WI38 (cell line): Measurements from ENCODE around the gene LRG1.

ENCODE experiments used
- H3K4me3 ChIP-seq: 2 replicates; pipeline ENCODE4 v1.5.1; 2011; ENCODE audit warnings: low read depth, mild to moderate bottlenecking, control low read depth, low read length
- TF ChIP-seq, protein P1 (sequence below): IDR thresholded peaks from 2 replicates; pipeline ENCODE4 v1.5.1; 2012; ENCODE audit warnings: low read depth, mild to moderate bottlenecking, control low read depth, low read length

Gene LRG1

DNA sequence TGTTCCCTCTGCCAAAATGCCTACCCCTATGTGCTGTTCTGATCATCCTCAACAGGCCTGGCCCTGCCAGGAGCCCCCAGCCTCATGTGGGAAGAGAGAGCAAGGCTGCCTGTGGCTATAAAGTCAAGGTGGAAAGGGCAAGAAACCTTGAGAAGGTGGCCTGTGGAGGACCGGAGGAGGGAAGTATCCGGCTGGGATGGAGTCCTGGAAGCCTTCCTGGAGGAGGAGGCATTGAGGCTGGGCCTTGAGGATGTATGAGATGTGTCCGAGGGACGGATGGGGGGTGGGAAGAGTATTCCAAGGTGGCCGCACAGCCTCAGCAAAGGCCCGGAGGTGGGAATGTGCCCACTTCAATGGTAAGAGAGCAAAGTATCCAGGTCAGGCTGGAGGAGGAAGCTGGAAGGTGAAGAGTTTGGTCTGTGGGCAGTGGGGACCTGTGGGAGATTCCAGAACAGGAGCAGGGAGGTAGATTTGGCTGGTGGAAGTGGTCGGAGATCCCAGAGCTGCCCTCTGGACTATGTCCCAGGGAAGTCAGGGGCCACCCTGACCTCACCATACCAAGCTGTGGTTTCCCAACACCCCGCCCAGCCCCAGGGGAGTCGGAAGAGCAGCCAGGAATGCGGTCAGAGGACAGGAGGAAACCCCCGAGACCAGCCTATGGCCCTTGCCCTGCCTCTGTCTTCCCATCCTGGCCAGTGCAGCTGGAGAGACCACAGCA, 18.5 kb downstream of the LRG1 start:
- TF ChIP-seq, protein P1, sequence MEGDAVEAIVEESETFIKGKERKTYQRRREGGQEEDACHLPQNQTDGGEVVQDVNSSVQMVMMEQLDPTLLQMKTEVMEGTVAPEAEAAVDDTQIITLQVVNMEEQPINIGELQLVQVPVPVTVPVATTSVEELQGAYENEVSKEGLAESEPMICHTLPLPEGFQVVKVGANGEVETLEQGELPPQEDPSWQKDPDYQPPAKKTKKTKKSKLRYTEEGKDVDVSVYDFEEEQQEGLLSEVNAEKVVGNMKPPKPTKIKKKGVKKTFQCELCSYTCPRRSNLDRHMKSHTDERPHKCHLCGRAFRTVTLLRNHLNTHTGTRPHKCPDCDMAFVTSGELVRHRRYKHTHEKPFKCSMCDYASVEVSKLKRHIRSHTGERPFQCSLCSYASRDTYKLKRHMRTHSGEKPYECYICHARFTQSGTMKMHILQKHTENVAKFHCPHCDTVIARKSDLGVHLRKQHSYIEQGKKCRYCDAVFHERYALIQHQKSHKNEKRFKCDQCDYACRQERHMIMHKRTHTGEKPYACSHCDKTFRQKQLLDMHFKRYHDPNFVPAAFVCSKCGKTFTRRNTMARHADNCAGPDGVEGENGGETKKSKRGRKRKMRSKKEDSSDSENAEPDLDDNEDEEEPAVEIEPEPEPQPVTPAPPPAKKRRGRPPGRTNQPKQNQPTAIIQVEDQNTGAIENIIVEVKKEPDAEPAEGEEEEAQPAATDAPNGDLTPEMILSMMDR, result no peak

DNA sequence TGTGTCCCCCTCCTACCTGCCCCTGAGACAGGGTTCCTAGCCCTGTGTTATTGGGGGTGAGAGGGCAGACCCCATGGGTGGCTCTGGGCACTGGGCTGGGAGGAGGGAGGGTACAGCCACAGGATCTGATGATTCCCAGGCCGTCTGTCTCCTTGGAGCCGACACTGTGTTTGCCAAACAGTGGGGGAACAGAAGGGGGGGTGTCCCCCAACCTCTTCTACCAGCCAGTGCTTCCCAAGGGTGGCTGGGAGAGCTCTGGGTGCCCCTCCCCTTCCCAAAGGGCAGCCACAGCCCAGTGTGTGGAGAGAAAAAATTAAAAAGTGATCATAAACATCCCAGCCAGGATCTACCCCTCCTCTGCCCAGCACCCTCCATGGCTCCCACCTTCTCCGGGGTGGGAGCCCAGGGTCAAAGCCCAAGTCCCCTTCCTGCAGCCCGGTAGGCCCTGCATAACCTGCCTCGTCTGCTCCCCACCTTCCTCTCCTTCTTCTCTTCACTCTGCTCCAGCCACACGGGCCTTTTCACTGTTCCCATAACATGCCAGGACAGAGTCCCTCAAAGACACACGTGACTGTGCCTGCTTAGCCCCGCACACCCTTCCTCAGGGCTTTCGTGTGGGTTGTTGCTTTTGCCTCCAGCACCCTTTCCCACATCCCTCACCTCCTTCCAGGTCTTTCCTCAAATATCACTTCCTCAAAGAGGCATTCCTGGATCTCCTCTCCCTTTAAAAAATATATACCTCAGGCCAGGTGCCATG, 20.1 kb downstream of the LRG1 start:
- TF ChIP-seq, protein P1, result no peak
- H3K4me3 ChIP-seq, result no peak overlapping the region

More for the DNA sequence above, 18.5 kb downstream of the LRG1 start:
- H3K4me3 ChIP-seq, result no peak overlapping the region

DNA sequence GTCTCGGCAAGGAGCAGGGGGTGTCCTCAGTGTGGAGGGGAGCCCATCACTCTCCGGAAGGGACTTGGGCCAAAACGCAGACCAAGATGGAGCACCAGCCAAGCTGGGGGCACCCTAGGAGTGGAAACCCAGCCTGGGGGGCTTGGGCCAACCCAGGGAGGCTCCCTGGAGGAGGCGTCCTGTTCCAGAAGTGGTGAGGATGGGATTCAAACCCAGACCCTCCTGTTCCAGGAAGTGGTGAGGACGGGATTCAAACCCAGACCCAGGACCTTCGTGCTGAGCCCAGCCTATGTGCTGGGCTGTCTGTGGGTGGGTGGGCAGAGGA, 20.7 kb downstream of the LRG1 start:
- TF ChIP-seq, protein P1, result no peak
- H3K4me3 ChIP-seq, result no peak overlapping the region

DNA sequence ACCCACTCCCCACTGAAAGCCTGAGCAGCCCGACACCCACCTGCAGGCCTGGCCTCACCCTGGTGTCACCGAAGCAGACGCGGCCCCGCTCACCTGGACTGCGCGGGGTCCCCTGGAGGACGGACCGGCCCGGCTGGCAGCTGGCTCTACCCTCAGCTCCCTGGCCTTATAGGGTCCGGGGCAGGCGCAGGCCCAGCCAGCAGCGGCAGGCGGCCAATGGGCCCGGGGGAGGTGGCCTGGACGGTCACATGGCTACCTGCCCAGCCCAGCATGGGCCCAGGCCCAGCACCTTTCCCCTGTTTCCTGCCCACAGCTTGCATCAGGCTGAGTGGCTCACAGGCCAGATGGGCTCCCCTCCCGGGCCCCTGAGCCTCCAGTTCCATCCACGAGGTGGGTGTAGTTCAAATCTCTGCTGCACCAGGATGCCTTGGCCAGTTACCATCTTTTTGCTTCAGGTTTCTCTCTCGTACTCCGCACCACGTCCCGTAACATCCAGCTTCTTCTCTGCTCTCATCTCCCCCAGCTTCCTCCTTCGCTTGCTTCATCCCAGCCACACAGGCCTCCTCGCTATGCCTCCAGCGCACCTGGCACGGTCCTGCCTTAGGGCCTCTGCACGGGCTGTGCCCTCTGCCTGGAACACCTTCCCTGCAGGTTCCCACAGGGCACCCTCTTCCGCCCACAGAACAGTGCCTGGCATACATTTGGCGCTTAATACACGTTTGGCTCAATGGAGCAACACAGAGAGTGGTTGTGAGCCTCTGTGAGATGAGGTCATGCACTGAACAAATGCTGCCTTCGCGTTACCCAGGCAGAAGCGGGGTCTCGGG, 21.3 kb downstream of the LRG1 start, which contains the start of gene PLIN4:
Gene PLIN4, minus strand, starts transcription at position 142 of the 827 bp plus-strand sequence. CDS start 214 bp downstream, outside the sequence.
- H3K4me3 ChIP-seq, result no peak within 1 kb of the TSS
- TF ChIP-seq, protein P1, result no peak

DNA sequence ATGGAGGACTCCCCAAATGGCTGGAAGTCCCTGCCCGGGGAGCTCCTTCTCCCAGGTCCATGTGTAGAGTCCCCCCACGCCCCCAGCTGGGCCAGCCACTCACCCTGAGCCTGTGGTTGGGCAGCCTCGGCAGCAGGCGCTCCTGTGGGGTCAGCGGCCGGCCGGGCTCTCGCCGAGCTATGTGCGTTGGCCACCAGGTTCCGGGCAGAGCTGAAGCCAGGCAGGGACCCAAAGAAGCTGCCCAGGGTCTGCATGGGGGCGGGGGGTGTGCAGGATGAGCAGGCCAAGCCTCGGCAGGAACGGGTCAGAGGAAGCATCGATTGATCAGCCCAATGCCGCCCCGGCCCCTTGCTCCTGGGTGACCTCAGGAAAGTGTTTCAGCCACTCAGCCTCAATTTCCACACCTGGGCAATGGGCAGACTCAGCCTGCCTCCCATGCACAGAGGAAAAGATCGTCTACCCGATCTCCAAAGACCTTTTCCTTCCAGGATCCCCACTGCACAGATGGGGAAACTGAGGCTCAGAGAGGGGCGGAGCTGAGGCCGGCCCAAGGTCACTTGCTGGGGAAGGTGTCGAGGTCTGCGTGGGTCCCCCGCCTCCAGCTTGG, 22.3 kb downstream of the LRG1 start:
- TF ChIP-seq, protein P1, result no peak
- H3K4me3 ChIP-seq, result no peak overlapping the region

DNA sequence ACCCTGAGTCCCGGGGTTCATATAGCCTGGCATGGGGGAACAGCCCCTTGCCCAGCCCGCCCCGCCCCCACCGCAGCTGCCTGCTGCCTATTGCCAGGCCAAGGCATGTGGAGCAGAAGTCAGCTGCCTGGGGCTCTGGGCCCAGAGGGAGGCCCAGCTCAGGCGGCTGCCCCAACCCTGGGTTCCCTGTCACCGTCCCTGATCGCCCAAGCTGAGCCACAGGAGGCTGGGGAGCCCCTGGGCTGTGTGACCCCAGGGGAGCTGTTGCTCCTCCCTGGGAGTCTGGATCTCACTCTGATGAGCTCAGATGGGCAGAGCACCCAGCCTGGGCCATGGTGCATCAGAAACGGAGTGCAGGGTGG, 22.9 kb downstream of the LRG1 start:
- no peak overlapping the region for H3K4me3 ChIP-seq
- TF ChIP-seq, protein P1, result no peak
